ENCODE data around the gene TICAM1. TPM values are rescaled to one million over a fixed set of nuclear protein-coding genes. Genes with fewer than 3 reads are reported as not detected.

TICAM1 gene
- total RNA-seq, 1 experiment from 2014 or later, result 7.0 TPM

DNA sequence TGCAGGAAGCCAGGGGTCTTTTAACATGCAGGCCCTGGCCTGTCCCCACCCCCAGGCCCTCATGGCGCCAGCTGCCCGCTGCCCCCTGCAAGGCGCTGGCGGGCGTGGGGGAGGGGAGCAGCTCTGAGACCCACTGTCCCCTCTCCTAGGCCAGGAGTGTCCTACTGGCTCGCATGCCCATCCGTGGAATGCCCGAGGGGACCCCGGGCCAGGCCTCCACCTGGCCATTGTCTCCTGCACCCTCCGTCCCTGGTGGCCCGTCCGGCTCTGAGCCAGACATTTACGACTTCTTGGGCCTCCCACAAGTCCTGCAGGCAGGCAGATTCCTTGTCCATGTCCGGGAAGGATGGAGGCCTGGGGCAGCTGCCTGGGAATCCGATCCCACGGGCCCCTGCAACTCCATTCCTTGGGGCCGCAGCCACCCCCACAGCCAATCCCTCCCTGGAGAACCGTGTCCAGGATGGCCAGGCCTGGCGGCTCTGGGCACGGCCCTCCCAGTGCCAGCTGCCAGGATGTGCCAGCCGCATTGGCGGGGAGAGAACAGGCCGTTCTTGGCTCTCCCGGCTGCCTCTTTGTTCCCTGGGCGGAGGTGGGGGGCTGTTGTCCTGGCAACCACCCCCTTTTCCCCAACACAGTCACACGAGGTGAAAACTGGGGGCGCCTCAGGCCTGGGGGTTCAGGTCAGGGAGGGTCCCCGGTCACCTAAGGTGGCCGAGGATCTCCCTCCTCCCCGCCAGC, 46.4 kb upstream of the TICAM1 start:
- ChIA-PET POLR2A (ENCODE audit: low non-redundant PET) (no interaction called here), CTCF (interaction anchor here (0.5 kb wide), 1 partner anchor 12 kb away, joined by 11 read pairs; no protein-coding TSS in a partner anchor)
- intact Hi-C loops (cut with micrococcal nuclease; ENCODE audit: unreplicated experiment), result no loop called here
- Histone ChIP-seq H3K27ac (ENCODE audit: low read depth, low read length, poor library complexity, severe bottlenecking) (no peak overlapping the region), H3K36me3 (ENCODE audit: insufficient read depth, low read length, poor library complexity, severe bottlenecking) (no peaks in the 10 kb centered on the region), H3K27me3 (replicated peaks; ENCODE audit: insufficient read depth, low read depth, low read length, poor library complexity) (no peaks in the 10 kb centered on the region), H3K9me3 (ENCODE audit: low read depth, low read length, poor library complexity, severe bottlenecking) (no peaks in the 10 kb centered on the region), H3K4me3 (ENCODE audit: low read depth, low read length, poor library complexity, severe bottlenecking) (no peak overlapping the region), H3K4me1 (ENCODE audit: insufficient read depth, low read length, poor library complexity, severe bottlenecking) (no peaks in the 10 kb centered on the region)
- no peak for TF ChIP-seq EZH2 (IDR thresholded peaks at IDR 0.05; ENCODE audit: borderline replicate concordance, low read depth, low read length, poor library complexity, severe bottlenecking)
- TF ChIP-seq, protein P1, sequence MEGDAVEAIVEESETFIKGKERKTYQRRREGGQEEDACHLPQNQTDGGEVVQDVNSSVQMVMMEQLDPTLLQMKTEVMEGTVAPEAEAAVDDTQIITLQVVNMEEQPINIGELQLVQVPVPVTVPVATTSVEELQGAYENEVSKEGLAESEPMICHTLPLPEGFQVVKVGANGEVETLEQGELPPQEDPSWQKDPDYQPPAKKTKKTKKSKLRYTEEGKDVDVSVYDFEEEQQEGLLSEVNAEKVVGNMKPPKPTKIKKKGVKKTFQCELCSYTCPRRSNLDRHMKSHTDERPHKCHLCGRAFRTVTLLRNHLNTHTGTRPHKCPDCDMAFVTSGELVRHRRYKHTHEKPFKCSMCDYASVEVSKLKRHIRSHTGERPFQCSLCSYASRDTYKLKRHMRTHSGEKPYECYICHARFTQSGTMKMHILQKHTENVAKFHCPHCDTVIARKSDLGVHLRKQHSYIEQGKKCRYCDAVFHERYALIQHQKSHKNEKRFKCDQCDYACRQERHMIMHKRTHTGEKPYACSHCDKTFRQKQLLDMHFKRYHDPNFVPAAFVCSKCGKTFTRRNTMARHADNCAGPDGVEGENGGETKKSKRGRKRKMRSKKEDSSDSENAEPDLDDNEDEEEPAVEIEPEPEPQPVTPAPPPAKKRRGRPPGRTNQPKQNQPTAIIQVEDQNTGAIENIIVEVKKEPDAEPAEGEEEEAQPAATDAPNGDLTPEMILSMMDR (conservative IDR thresholded peaks at IDR 0.05; ENCODE audit: low read depth, low read length), result no peak
- no TSS peak for BruUV-seq (replicated peaks)
- DNase-seq (ENCODE audit: low spot score), result no peak

DNA sequence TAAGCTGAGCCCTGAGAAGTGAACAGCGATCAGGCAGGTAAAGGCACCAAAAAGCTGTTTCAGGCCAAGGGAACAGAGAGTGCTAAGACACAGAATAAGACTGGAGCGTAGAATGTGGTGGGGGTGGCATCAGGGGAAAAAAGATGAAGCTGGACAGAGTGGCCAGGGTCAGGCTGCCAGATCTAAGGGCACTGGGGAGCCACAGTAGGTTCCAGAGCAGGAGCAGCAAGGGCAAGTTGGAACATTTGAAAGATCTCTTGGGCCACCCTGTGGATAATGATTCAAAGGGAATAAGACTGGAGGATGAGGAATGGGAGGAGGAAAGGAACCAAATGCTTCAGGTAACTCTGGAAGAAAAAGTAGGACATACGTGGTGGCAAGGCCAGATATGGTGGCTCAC, 42.4 kb upstream of the TICAM1 start:
- TF ChIP-seq, protein P1 (conservative IDR thresholded peaks at IDR 0.05; ENCODE audit: low read depth, low read length), result no peak
- no peak for TF ChIP-seq EZH2 (IDR thresholded peaks at IDR 0.05; ENCODE audit: borderline replicate concordance, low read depth, low read length, poor library complexity, severe bottlenecking)
- DNase-seq (ENCODE audit: low spot score), result no peak
- ChIA-PET CTCF (interaction anchor here (2.4 kb wide), 1 partner anchor 38 kb away, joined by 13 read pairs; no protein-coding TSS in a partner anchor), POLR2A (ENCODE audit: low non-redundant PET) (no interaction called here)
- intact Hi-C loops (cut with micrococcal nuclease; ENCODE audit: unreplicated experiment), result loop anchor here (2.0 kb wide), 1 partner anchor 37 kb away; no protein-coding TSS in a partner anchor
- no peaks in the 10 kb centered on the region for H3K36me3 ChIP-seq (ENCODE audit: insufficient read depth, low read length, poor library complexity, severe bottlenecking)
- H3K27ac ChIP-seq (ENCODE audit: low read depth, low read length, poor library complexity, severe bottlenecking), result no peak overlapping the region
- BruUV-seq (replicated peaks), result no TSS peak
- no peaks in the 10 kb centered on the region for H3K9me3 ChIP-seq (ENCODE audit: low read depth, low read length, poor library complexity, severe bottlenecking)
- no peak overlapping the region for H3K4me3 ChIP-seq (ENCODE audit: low read depth, low read length, poor library complexity, severe bottlenecking)
- no peaks in the 10 kb centered on the region for H3K27me3 ChIP-seq (replicated peaks; ENCODE audit: insufficient read depth, low read depth, low read length, poor library complexity)
- no peaks in the 10 kb centered on the region for H3K4me1 ChIP-seq (ENCODE audit: insufficient read depth, low read length, poor library complexity, severe bottlenecking)

DNA sequence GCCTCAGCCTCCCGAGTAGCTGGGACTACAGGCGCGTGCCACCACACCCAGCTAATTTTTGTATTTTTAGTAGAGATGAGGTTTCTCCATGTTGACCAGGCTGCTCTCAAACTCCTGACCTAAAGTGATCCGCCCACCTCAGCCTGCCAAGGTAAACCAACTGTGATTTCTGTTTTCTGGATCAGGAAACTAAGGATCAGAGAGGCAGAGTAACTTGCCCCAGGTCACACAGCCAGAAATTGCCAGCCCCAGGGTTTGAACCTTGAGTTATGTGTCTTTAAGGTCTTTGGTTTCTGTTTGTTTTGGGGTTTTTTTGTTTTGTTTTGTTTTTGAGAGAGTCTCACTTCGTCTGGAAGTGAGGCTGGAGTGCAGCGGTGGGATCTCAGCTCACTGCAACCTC, 40.2 kb upstream of the TICAM1 start:
- H3K9me3 ChIP-seq (ENCODE audit: low read depth, low read length, poor library complexity, severe bottlenecking), result no peaks in the 10 kb centered on the region

More for the DNA sequence above, 40.2 kb upstream of the TICAM1 start:
- CTCF ChIA-PET, result interaction anchor here (1.5 to 2.4 kb wide), 2 partner anchors 40 to 159 kb away, joined by 13 to 21 read pairs; no protein-coding TSS in a partner anchor
- no peaks in the 10 kb centered on the region for H3K27me3 ChIP-seq (replicated peaks; ENCODE audit: insufficient read depth, low read depth, low read length, poor library complexity)
- no TSS peak for BruUV-seq (replicated peaks)
- H3K27ac ChIP-seq (ENCODE audit: low read depth, low read length, poor library complexity, severe bottlenecking), result no peak overlapping the region
- intact Hi-C loops (cut with micrococcal nuclease; ENCODE audit: unreplicated experiment), result loop anchor here (1.0 to 2.0 kb wide), 2 partner anchors 39 to 160 kb away; no protein-coding TSS in a partner anchor
- TF ChIP-seq, protein P1 (conservative IDR thresholded peaks at IDR 0.05; ENCODE audit: low read depth, low read length), result no peak
- TF ChIP-seq EZH2 (IDR thresholded peaks at IDR 0.05; ENCODE audit: borderline replicate concordance, low read depth, low read length, poor library complexity, severe bottlenecking), result no peak
- peaks cover 3% of the 10 kb centered on the region for H3K4me1 ChIP-seq (ENCODE audit: insufficient read depth, low read length, poor library complexity, severe bottlenecking)
- no peaks in the 10 kb centered on the region for H3K36me3 ChIP-seq (ENCODE audit: insufficient read depth, low read length, poor library complexity, severe bottlenecking)
- DNase-seq (ENCODE audit: low spot score), result no peak
- POLR2A ChIA-PET (ENCODE audit: low non-redundant PET), result no interaction called here
- H3K4me3 ChIP-seq (ENCODE audit: low read depth, low read length, poor library complexity, severe bottlenecking), result no peak overlapping the region
